ENCODE results near the gene NDUFS7.

The NDUFS7 gene

DNA sequence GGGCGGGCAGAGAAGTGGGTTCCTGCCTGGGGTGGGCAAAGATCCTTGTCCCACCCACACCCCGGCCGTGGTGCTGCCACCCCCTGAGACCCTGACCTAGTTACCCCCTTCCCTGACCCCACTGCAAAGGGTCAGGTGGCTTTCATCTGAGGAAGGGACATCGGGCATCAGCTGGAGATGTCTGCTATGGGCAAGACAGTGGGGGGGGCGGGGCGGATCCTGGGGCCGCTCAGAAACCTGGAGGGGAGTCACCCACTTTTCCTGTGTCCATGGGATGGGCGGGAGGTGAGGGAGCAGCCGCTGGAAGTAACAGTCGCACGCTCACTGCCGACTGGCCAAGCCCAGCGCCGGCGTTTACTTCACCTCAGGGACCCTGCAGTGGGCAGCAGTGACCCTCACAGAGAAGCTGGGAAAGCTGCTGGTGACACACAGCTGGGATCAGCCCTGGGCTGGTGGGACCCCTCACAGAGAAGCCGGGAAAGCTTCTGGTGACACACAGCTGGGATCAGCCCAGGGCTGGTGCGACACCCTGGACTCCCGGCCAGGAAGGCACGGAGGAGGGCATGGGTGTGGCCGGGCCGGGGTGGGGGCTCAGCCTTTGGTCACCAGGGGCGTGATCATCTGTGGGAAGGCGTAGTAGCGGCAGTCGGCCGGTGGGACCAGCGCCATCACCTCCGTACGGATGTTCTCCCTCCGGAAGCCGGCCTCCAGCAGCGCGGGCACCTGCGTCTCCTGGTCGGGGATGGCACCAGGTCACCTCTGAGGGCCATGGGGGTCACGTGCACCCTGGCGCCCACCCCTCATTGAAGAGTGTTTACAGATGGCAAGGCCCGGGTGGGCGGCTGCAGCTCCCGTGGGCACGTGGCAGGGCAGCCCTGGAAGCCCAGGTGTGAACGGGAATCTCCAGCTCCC lies 13.3 kb downstream of the NDUFS7 start:
- Mint-ChIP-seq H3K27ac (no peak overlapping the region), H3K36me3 (peaks cover 18 to 31% of the 10 kb centered on the region in 2 donors), H3K9me3 (no peaks in the 10 kb centered on the region), H3K4me1 (peaks cover 4 to 16% of the 10 kb centered on the region in 2 donors), H3K4me3 (peak overlapping the region in 1 of 2 donors; percentile 11), H3K27me3 (no peaks in the 10 kb centered on the region)
- no peak for ATAC-seq (replicated peaks)
- DNase-seq, result no peak

DNA sequence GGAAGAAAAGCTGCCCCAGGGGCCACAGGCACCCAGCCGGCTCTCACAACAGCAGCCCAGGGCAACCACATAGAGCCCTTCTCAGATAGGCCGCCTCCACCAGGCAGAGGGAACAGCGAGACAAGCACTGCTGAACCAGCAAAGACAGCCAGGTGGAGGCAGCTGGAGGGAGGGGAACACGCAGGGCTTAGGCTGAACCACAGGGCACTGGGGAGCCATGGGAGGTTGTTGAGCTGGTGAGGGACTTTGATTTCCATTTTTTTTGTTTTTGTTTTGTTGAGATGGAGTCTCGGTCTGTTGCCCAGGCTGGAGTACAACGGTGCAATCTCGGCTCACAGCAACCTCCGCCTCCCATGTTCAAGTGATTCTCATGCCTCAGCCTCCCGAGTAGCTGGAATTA lies 14.1 kb downstream of the NDUFS7 start:
- Mint-ChIP-seq H3K36me3 (peaks cover 14 to 26% of the 10 kb centered on the region in 2 donors), H3K9me3 (no peaks in the 10 kb centered on the region), H3K4me3 (peak overlapping the region in 1 of 2 donors; percentile 11), H3K27ac (no peak overlapping the region), H3K27me3 (peaks cover 5% of the 10 kb centered on the region in 2 donors), H3K4me1 (peaks cover 9 to 24% of the 10 kb centered on the region in 2 donors)
- DNase-seq (no peak), ATAC-seq (replicated peaks) (no peak)

DNA sequence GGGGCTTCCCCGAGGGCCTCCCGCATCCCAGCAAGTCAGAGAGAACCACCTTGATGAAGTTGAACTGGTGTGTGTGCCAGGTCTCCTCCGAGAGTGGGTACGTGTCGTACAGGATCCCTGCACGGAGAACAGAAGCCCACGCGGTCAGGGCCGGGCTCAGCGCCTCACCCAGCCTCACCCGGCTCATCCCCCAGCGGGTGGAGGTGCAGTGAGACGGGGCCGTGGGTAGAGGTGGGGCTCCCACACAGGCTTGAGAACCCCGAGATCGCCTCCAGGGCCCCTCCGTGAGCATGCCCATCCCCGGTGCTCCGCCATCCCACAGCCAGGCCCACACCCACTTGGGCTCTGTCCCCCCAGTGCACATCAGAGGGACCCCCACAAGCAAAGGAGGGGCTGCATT lies 15.4 kb downstream of the NDUFS7 start:
- Mint-ChIP-seq H3K27ac (no peak overlapping the region), H3K36me3 (peaks cover 12 to 18% of the 10 kb centered on the region in 2 donors), H3K4me1 (peaks cover 13 to 32% of the 10 kb centered on the region in 2 donors), H3K27me3 (peaks cover 6 to 13% of the 10 kb centered on the region in 2 donors), H3K4me3 (peak overlapping the region in 1 of 2 donors; percentile 53), H3K9me3 (no peaks in the 10 kb centered on the region)
- ATAC-seq (replicated peaks) (no peak), DNase-seq (no peak)

DNA sequence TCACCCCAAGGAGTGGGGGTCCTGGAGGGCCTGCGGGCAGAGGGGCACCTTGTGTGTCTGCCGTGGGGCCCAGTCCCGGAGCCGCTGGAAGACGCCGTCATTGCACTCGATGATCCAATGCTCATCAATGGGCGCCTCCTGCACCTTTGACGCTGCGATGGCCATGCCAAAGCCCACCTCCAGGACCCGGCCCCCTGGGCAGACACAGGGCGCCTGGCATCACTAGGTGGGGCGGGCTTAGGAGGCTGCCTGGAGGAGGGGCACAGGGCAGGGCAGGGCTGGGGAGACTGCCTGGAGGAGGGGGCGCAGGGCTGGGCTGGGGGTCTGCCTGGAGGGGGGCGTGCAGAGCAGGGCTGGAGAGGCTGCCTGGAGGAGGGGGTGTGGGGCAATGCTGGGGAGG lies 16.0 kb downstream of the NDUFS7 start:
- DNase-seq (no peak), ATAC-seq (replicated peaks) (no peak)
- H3K9me3 Mint-ChIP-seq, result no peaks in the 10 kb centered on the region
- H3K27ac Mint-ChIP-seq, result no peak overlapping the region
- H3K4me1 Mint-ChIP-seq, result peaks cover 14 to 32% of the 10 kb centered on the region in 2 donors
- peaks cover 9 to 13% of the 10 kb centered on the region in 2 donors for H3K27me3 Mint-ChIP-seq
- peaks cover 10 to 15% of the 10 kb centered on the region in 2 donors for H3K36me3 Mint-ChIP-seq
- no peak overlapping the region for H3K4me3 Mint-ChIP-seq

DNA sequence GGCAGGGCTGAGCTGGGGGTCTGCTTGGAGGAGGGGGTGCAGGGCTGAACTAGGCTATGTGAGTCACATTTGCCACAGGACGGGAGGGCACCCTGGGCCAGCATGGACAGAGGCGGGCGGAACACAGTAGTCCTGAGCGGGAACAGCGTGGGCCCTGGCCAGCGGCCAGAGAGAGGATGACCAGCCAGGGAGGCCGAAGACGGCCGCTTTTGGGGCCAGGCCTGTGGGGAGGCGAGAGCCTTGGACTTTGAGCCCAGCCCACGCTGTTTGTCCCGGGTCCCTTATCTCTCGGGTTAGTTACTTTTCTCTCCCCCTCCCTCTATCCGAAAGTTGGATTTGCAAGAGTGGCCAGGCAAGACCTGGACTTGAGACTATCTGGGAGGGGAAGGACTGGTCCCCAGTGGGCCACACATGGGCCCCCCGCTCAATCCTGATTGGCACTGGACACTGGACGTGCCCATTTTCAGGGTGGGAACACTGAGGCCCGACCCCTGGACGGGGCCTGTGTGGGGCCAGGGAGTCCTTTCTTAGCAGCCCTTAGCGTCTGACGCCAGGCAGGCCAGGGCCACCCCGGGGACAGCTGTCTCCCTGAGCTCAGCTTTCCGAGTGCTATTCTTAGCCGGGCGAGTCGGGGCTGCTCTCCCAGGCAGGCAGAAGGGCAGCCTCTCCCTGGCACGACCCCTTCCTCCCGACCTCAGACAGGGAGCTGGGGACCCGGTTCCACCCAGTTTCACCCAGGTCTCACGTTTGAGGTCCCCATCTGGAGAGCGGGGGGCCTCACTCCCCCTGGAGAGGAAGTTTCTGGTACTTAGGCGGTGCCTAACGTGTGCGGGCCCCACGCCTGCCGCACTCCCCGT lies 16.8 kb downstream of the NDUFS7 start:
- Mint-ChIP-seq H3K36me3 (peaks cover 7 to 14% of the 10 kb centered on the region in 2 donors), H3K27me3 (peaks cover 9 to 13% of the 10 kb centered on the region in 2 donors), H3K4me1 (peaks cover 14 to 32% of the 10 kb centered on the region in 2 donors), H3K27ac (no peak overlapping the region), H3K4me3 (peak overlapping the region; percentile 70 to 75), H3K9me3 (no peaks in the 10 kb centered on the region)
- DNase-seq (no peak), ATAC-seq (replicated peaks) (peak; percentile 42 to 45)

DNA sequence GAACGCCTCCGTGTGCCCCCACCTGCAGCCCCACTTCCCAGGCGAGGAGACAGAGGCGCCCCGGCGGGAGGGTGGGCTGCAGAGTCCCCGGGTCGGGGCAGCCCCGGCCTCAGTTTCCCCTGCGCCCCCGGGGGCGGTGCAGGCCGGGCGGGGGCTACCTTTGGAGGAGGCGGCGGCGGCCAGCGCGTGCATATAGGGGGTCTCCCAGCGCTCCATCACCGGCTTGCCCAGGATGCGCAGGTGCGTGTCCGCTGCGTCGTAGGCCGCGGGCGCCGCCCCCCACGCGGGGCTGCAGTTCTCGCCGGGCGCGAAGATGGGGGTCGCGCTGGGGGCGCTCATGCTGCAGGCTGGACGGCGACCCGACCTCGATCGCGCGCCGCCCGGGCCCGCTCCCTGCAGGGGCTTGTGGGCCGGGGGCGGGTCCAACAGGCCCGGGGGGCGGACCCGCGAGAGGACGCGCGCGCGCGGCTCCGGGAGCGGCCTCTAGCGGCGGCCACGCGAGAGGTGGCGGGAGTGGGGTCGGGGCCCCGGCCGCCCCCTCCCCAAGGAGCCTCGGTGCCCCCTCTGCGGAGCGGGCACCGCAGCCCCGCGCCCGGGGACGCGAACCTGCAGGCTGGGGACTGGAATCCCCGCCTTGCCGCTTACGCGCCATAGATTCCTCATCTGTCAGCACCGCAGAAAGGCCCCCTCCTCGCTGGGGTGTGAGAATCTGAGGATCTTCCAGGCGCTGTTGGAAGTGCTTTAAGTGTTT lies 17.6 kb downstream of the NDUFS7 start, which contains the start of gene GAMT:
Gene GAMT (minus strand): TSS at position 405 of the 751 bp plus-strand sequence. CDS start 66 bp downstream, at position 339.
- no peak for DNase-seq
- H3K27me3 Mint-ChIP-seq, result peaks cover 9 to 13% of the 10 kb centered on the region in 2 donors
- no peaks in the 10 kb centered on the region for H3K9me3 Mint-ChIP-seq
- ATAC-seq (replicated peaks), result peak; percentile 63 to 74
- H3K4me3 Mint-ChIP-seq, result peak within 1 kb of the TSS; percentile 70 to 75
- H3K36me3 Mint-ChIP-seq, result peaks cover 7 to 10% of the 10 kb centered on the region in 2 donors
- H3K27ac Mint-ChIP-seq, result no peak within 1 kb of the TSS
- peaks cover 13 to 29% of the 10 kb centered on the region in 2 donors for H3K4me1 Mint-ChIP-seq

DNA sequence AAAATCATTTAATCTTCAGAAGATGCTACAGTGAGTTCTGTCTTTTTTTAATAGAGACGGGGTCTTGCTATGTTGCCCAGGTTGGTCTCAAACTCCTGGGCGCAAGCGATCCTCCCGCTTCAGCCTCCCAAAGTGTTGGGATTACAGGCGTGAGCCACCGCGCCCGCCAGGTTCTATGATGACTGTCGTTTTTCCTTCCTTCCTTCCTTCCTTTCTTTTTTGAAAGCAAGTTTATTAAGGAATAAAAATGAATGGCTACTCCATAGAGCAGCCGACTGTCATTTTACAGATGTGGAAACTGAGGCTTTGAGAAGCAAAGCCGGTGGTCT lies 18.1 kb downstream of the NDUFS7 start:
- Mint-ChIP-seq H3K27me3 (peaks cover 9 to 13% of the 10 kb centered on the region in 2 donors), H3K36me3 (peaks cover 7 to 8% of the 10 kb centered on the region in 2 donors), H3K27ac (no peak overlapping the region), H3K9me3 (no peaks in the 10 kb centered on the region), H3K4me1 (peaks cover 17 to 29% of the 10 kb centered on the region in 2 donors), H3K4me3 (peak overlapping the region; percentile 37 to 39)
- ATAC-seq (replicated peaks) (no peak), DNase-seq (no peak)

DNA sequence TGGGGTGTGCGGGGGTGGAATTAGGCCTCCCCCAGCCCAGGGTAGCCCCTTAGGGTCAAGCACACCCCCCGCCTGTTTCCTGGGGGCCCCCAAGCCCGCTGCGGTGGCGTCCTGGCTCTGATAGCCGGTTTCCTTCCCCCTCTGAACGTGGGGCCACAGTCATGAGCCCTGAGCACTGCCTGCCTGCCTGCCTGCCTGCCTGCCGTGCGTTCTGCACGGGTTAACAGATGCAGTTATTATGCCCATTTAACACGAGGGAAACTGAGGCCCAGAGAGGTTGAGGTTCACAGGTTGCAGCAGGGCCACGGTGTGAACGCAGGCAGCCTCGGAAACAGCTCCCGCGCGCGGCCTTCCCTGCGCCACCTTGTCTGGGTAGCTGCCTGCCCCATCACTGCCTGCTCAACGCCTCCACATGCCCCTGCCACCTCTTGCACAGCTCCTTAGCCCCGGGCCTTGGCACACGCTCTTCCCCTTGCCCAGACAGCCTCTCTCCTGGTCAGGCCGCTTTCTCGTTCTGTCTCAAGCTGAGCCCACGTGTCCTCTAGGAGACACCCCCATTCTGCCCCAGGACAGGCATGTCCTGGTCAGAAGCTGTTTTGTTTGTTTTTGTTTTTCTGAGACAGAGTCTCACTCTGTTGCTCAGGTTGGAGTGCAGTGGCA lies 18.8 kb downstream of the NDUFS7 start:
- Mint-ChIP-seq H3K9me3 (no peaks in the 10 kb centered on the region), H3K27ac (peak overlapping the region; percentile 60), H3K4me1 (peaks cover 17 to 29% of the 10 kb centered on the region in 2 donors), H3K27me3 (peaks cover 9 to 13% of the 10 kb centered on the region in 2 donors), H3K36me3 (peaks cover 3 to 8% of the 10 kb centered on the region in 2 donors), H3K4me3 (peak overlapping the region; percentile 60 to 70)
- ATAC-seq (replicated peaks), result no peak
- DNase-seq, result no peak

DNA sequence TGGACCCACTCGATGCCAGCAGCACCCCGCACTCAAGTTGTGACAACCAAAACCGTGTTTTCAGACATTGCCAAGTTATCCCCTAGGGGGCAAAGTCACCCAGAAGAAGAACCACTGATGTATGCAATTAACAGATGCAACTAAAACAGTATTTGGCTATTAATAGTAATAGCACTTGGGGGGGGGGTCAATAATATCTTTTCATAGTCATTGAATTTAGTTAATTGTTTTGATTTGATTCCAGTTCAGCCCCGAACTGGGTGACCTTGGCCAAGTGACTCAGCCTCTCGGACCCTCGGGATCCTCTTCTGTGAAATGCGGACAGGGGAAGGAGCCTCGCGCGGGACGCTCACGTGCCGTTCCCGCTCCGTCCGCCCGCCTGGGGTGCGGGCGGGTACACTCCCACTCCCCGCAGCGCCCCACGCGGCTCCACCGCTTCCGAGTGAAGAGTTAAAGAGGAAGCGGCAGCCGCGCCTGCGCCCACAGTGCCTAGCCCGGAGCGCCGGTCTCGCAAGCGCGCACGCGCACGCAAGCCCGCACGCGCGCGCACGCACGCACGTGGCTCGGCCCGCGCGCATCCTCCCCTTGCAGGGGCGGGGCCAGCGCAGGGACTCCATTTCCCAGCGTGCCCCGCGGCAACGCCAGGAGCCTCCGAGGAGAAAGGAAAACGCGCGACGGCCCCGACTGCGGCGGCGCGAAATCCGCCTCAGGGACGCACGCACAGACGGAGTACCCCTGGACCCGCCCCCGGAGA lies 23.2 kb downstream of the NDUFS7 start:
- peak; percentile 100 for DNase-seq
- H3K9me3 Mint-ChIP-seq, result no peaks in the 10 kb centered on the region
- H3K27me3 Mint-ChIP-seq, result peaks cover 9 to 13% of the 10 kb centered on the region in 2 donors
- ATAC-seq (replicated peaks), result peak; percentile 83 to 87
- peaks cover 41 to 55% of the 10 kb centered on the region in 2 donors for H3K4me1 Mint-ChIP-seq
- H3K36me3 Mint-ChIP-seq, result peaks cover 16 to 23% of the 10 kb centered on the region in 2 donors
- H3K27ac Mint-ChIP-seq, result peak overlapping the region; percentile 86
- H3K4me3 Mint-ChIP-seq, result peak overlapping the region; percentile 81 to 84

DNA sequence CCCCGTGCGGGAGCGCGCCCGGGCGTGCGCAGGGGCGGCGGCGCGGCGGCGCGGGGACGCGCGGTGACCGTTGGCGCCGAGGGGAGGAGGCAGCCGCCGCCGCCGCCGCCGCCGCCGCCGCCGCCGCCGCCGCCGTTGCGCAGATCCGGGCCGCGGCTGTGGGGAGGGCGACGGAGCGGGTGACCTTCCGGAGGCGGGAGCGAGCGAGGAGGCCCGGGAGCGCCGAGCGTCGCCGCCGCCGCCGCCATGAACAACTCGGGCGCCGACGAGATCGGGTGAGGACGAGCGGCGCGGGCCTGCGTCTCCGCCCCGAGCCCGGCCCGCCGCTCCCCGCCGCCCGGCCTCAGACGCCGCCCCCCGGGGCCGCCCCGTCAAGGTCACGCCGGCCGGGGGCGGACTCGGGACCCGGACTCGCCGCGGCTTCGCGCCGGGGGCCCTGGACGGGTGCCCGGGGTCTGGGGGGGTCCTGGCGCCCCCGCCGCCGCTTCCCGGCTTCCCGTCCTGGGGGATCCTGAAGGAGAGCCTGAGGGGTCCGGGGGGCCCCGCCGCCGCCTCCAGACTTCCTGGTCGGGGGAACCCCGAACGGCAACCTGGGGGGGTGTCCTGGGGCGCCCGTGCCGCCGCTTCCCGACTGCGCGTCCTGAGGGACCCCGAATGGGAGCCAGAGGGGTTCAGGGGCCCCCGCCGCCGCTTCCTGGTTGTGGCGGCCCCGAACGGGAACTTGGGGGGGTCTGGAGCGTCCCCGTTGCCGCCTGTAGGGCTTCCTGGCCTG lies 24.0 kb downstream of the NDUFS7 start, which contains the start of gene DAZAP1:
Gene DAZAP1 (plus strand): TSS at position 59 of the 772 bp plus-strand sequence. CDS start 188 bp downstream, at position 247.
- ATAC-seq (replicated peaks) (peak; percentile 0 to 1), DNase-seq (peak; percentile 37)
- Mint-ChIP-seq H3K9me3 (no peaks in the 10 kb centered on the region), H3K4me1 (peaks cover 39 to 54% of the 10 kb centered on the region in 2 donors), H3K36me3 (peaks cover 16 to 24% of the 10 kb centered on the region in 2 donors), H3K27me3 (peaks cover 6 to 9% of the 10 kb centered on the region in 2 donors), H3K27ac (peak within 1 kb of the TSS; percentile 86), H3K4me3 (peak within 1 kb of the TSS; percentile 92 to 94)

DNA sequence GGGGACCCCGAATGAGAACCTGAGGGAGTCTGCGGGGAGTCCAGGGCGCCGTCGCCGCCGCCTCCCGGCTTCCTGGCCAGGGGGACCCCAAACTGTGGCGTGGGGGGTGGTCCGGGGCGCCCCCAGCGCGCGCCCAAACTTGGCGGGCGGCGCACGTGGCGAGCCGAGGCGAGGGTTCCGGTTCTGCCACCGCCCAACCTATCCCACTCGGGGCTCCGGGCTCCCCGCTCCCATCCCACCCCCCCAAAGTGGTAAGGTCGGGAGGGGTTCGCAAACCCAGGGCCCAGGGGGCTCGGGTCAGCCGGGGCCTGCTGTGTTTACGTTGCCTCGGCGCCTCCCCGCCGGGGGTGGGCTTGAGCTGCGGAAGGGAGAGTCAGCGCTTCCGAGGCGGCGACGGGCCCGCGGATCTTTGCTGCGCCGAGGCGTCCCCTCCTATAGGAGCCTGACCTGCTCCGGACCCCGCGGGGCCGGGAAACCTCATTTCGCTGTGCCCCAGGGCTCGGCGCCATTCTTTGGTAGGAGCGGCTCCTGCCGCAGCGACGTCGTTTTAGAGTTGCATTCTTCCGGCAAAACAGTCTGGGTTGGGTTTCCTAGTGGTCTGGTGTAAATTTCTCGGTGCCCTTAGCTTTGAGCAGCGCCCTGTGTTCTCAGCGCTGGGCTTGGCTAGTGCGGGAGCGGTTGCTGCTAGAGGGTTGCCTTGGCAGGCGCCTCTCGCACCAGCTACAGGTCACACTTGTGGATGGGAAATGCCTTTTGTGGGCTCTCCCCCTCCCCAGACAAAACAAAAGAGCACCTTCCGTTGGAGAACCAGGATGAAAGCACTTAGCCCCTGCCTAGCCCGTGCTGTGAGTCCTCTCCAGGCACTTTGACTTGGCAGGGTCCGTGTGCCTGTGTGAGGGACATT lies 24.8 kb downstream of the NDUFS7 start:
- DNase-seq, result peak; percentile 29
- Mint-ChIP-seq H3K27me3 (peaks cover under 1 to 3% of the 10 kb centered on the region in 2 donors), H3K9me3 (no peaks in the 10 kb centered on the region), H3K4me1 (peaks cover 39 to 54% of the 10 kb centered on the region in 2 donors), H3K27ac (peak overlapping the region; percentile 95), H3K4me3 (peak overlapping the region; percentile 92 to 94), H3K36me3 (peaks cover 21 to 26% of the 10 kb centered on the region in 2 donors)
- peak; percentile 20 to 23 for ATAC-seq (replicated peaks)
